Transverse colon (tissue), 4 donors: ENCODE measurements around the gene PAX5. TPM values are rescaled to one million over a fixed set of nuclear protein-coding genes. Genes with fewer than 3 reads are reported as not detected.

Source experiments
- DNase-seq: peaks from one replicate; pipeline ENCODE4 v3.0.0-alpha.2; 2019
- H3K27ac ChIP-seq, 4 donors: fragments of 200-600 bp; sonication (generic); 2 replicates each; pipeline ENCODE4 v1.5.1; 2016 to 2018; ENCODE audit warnings: inconsistent platforms in 4 of 4
- H3K27me3 ChIP-seq: fragments of 200-600 bp; sonication (generic); 2 replicates; pipeline ENCODE4 v1.5.1; 2017; ENCODE audit warnings: inconsistent platforms
- H3K36me3 ChIP-seq, 4 donors: fragments of 200-600 bp; sonication (generic); 2 replicates each; pipeline ENCODE4 v1.5.1; 2017 to 2019; ENCODE audit warnings: inconsistent platforms in 4 of 4
- H3K4me1 ChIP-seq, 4 donors: fragments of 200-600 bp; sonication (generic); 2 replicates each; pipeline ENCODE4 v1.5.1; 2017 to 2020; ENCODE audit warnings: inconsistent platforms in 4 of 4
- H3K4me3 ChIP-seq, 4 donors: fragments of 200-600 bp; sonication (generic); 1 replicate in 1 of 4; 2 replicates in 3 of 4; pipeline versions ENCODE4 v1.5.1 to v1.6.1; 2017 to 2019; ENCODE audit warnings: inconsistent platforms in 4 of 4
- H3K9me3 ChIP-seq, 2 donors: fragments of 200-600 bp; sonication (generic); 2 replicates each; pipeline ENCODE4 v1.5.1; 2017 to 2019; ENCODE audit warnings: inconsistent platforms in 2 of 2
- CTCF ChIP-seq, 5 experiments: fragments of 200-600 bp in 3 of 5; fragments of 450-650 bp in 2 of 5; sonication (generic) in 3 of 5; IDR thresholded peaks; 1 replicate in 2 of 5; 2 replicates in 3 of 5; pipeline ENCODE4 v1.5.1; 2016 to 2017; ENCODE audit warnings: antibody characterized with exemption in 5 of 5, inconsistent platforms in 3 of 5, mild to moderate bottlenecking in 2 of 5, moderate library complexity in 1 of 5
- EP300 ChIP-seq: sonication (generic); formaldehyde crosslinking; IDR thresholded peaks from one replicate; pipeline ENCODE4 v1.6.1; 2017; ENCODE audit warnings: antibody characterized with exemption, low read depth
- POLR2A ChIP-seq: fragments of 450-650 bp; IDR thresholded peaks from one replicate; pipeline ENCODE4 v1.6.1; 2016; ENCODE audit warnings: antibody characterized with exemption, mild to moderate bottlenecking, moderate library complexity
- POLR2AphosphoS5 ChIP-seq, 3 donors: sonication (generic); formaldehyde crosslinking; IDR thresholded peaks; one replicate each; pipeline ENCODE4 v1.6.1; 2016; ENCODE audit warnings: antibody characterized with exemption in 3 of 3
- WGBS, 2 donors: methylation state at CpG; one replicate each; pipeline ENCODE4 v1.1.5; 2018; ENCODE audit warnings: low coverage in 1 of 2; 5-methylcytosine and 5-hydroxymethylcytosine counted together
- in situ Hi-C, 4 donors: fragments of 200-750 bp; cut with MboI; loops; one replicate each; pipeline versions ENCODE4 v1.15.0 to v1.15.1; 2017; ENCODE audit warnings: low sequenced_read_pairs in 3 of 4, low pct_ligation_motif_present in 1 of 4, low pct_unique_long_range_greater_than_20kb in 1 of 4
- intact Hi-C: fragments of 100-400 bp; cut with DNase I; formaldehyde crosslinking; loops from one replicate; pipeline ENCODE4 v1.15.1; 2023; ENCODE audit warnings: low total_unique reads
- total RNA-seq, 4 donors: library from RNA; depleted of rRNA; stranded (reverse); fragments of >200 nt; gene quantifications; one replicate each; pipeline ENCODE4 v1.1.0, GENCODE V29; 2016

Gene PAX5
- total RNA-seq, 4 donors from 2014 or later, result 2.4 to 3.7 TPM; not detected in 2

DNA sequence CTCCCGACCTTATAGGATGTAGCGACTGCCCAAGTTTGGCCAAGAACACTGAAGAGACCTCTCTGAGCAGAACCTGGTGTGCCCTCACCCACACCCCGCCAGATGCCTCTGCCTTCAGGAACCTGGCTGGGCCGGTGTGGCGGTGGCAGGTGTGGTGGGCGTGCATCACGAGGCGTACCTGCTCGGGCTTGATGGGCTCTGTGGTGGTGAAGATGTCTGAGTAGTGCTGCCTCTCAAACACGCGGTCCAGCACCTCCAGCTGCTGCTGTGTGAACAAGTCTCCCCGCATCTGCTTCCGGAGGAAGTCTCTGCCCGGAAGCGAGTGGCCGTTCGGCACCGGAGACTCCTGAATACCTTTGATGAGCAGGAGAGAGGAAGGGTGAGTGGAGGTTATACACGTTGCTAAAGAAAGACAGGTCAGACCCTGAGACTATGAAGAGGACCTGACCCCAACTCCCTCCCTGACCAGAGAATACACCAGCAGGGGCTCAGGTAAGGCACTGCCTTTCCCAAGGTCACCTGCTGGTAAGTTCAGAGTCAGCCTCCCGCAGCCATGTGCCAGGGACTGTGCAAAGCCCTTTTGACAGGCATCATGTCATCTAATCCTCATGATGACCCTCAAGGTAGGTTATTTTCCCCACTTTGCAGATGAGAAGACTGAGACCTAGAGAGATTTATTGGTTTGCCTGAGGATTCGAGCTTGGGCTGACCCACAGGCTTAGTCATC lies 67.5 kb downstream of the PAX5 start:
- 40 to 83% methylated on average over 1 to 21 of the region's 21 CpGs for WGBS, 2 donors
- H3K4me1 ChIP-seq, result peaks cover 0 to 3% (median under 1%) of the 10 kb centered on the region in 4 donors
- no peak overlapping the region for H3K27ac ChIP-seq
- intact Hi-C loops, result no loop called here
- in situ Hi-C loops, result no loop called here
- H3K36me3 ChIP-seq, result no peaks in the 10 kb centered on the region
- no peaks in the 10 kb centered on the region for H3K9me3 ChIP-seq
- H3K4me3 ChIP-seq, result no peak overlapping the region
- DNase-seq, result no peak
- no peak for TF ChIP-seq POLR2A
- TF ChIP-seq EP300, result no peak
- TF ChIP-seq CTCF (IDR thresholded peaks at IDR 0.05), result no peak
- no peak for TF ChIP-seq POLR2AphosphoS5 (IDR thresholded peaks at IDR 0.05)
- peaks cover 1% of the 10 kb centered on the region for H3K27me3 ChIP-seq

GRCh38 chr9:36964791-36965190 lies 69.3 kb downstream of the PAX5 start:
- H3K36me3 ChIP-seq, result no peaks in the 10 kb centered on the region
- 94% methylated on average over 7 of the region's 7 CpGs; no CpG with 5 or more reads in 1 of the 2 donors for WGBS, 2 donors
- TF ChIP-seq CTCF (IDR thresholded peaks at IDR 0.05), result no peak
- no peak for TF ChIP-seq EP300
- TF ChIP-seq POLR2A, result no peak
- no peak for TF ChIP-seq POLR2AphosphoS5 (IDR thresholded peaks at IDR 0.05)
- peaks cover 10% of the 10 kb centered on the region for H3K27me3 ChIP-seq
- in situ Hi-C loops, result no loop called here
- no peak overlapping the region for H3K4me3 ChIP-seq
- DNase-seq, result no peak
- H3K9me3 ChIP-seq, result no peaks in the 10 kb centered on the region
- peaks cover 0 to 7% (median 3%) of the 10 kb centered on the region in 4 donors for H3K4me1 ChIP-seq
- H3K27ac ChIP-seq, result no peak overlapping the region
- intact Hi-C loops, result no loop called here

DNA sequence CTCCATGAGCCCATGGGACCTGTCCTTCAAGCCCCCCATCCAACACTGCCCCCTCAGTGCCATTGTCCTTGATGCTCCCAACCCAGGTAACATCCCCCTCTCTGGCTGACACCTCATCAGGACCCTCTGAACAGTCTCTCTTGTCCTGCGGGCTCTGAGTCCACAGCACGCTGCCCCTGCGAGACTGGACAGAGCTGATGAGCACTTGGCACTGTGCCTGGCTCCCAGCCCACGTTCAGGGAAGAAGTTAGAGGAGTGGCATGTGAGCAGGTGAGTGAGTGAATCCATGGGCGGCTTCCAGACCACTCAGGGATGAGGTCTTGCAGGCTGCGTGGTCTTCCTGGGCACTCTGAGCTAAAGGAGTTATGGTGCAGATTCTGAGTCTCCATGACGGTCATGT lies 70.7 kb downstream of the PAX5 start:
- WGBS, 2 donors, result 79% methylated on average over 7 of the region's 7 CpGs; no CpG with 5 or more reads in 1 of the 2 donors
- in situ Hi-C loops (no loop called here), intact Hi-C loops (no loop called here)
- TF ChIP-seq POLR2A (no peak), EP300 (no peak)
- no peak overlapping the region for H3K27ac ChIP-seq
- H3K4me1 ChIP-seq, result peaks cover 0 to 7% (median 3%) of the 10 kb centered on the region in 4 donors
- H3K9me3 ChIP-seq, result no peaks in the 10 kb centered on the region
- no peak overlapping the region for H3K4me3 ChIP-seq
- H3K36me3 ChIP-seq, result no peaks in the 10 kb centered on the region
- peaks cover 10% of the 10 kb centered on the region for H3K27me3 ChIP-seq
- DNase-seq, result no peak

DNA sequence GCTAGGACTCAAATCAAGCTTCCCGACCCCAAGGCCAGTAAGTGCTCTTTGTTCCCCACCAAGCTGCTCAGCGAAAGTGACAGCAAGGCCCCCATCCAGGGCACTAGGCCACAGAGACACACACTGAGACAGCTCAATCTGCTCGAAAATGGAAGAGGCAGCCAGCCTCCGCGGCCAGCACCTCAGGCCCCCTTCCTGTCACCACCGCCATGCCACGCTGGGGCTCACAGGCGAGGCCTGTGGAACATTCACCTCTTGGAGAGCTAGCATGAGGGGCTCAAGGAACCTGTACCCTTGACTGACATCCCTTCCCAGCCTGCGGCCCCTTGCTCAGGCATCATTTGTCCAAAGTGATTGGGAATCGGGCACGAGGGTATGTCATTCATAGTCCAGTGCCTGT lies 71.4 kb downstream of the PAX5 start:
- Histone ChIP-seq H3K4me1 (peaks cover 0 to 7% (median 3%) of the 10 kb centered on the region in 4 donors), H3K9me3 (no peaks in the 10 kb centered on the region), H3K36me3 (no peaks in the 10 kb centered on the region), H3K27ac (no peak overlapping the region), H3K4me3 (no peak overlapping the region), H3K27me3 (peaks cover 13% of the 10 kb centered on the region)
- DNase-seq, result no peak
- TF ChIP-seq EP300 (no peak), POLR2AphosphoS5 (IDR thresholded peaks at IDR 0.05) (no peak), CTCF (IDR thresholded peaks at IDR 0.05) (no peak), POLR2A (no peak)
- 82% methylated on average over 11 of the region's 11 CpGs; no CpG with 5 or more reads in 1 of the 2 donors for WGBS, 2 donors
- in situ Hi-C loops (no loop called here), intact Hi-C loops (no loop called here)
